ENCODE measurements around the gene WIPF3. TPM values are rescaled to one million over a fixed set of nuclear protein-coding genes. Genes with fewer than 3 reads are reported as not detected.

WIPF3 gene
- total RNA-seq, 2 experiments from 2014 or later: not detected

DNA sequence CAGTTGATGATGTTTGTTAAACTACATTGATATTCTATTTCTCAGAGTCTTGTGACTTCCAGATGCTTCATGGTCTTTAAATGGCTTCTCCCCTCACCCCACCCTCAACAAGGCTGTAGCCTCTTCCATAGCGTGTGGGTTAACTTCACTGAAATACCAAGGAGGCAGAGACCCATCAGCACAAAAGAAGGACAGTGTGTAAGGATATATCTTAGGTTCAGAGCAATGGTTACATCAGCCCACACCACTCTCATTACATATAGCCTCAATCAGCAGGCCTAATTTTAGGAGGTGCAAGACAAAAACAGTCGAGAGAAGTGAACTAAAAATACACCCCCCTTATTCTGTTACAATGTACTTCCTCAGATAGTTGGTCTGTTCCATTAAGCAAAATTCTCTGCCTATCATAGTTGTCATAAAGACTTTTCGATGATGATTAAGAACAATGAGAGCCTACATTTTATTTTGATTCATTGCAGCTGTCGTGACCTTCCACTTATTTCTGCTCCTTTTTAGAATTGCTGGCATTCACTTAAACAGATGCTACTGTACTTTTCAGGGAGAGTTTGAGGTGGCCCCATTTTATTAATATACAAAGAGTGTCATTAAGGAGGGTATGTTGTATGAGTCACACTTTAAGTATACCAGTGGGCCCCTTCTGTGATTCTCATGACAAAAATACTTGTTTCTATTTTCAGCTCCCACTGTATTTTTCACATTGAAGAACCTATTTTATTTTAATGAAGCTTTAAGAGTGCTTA is 52.1 kb downstream of the WIPF3 start:
- POLR2A ChIA-PET: no interaction called here
- intact Hi-C loops (cut with micrococcal nuclease): no loop called here
- no peak overlapping the region for H3K27ac Mint-ChIP-seq
- CTCF ChIA-PET: no interaction called here
- TF ChIP-seq, protein P1, sequence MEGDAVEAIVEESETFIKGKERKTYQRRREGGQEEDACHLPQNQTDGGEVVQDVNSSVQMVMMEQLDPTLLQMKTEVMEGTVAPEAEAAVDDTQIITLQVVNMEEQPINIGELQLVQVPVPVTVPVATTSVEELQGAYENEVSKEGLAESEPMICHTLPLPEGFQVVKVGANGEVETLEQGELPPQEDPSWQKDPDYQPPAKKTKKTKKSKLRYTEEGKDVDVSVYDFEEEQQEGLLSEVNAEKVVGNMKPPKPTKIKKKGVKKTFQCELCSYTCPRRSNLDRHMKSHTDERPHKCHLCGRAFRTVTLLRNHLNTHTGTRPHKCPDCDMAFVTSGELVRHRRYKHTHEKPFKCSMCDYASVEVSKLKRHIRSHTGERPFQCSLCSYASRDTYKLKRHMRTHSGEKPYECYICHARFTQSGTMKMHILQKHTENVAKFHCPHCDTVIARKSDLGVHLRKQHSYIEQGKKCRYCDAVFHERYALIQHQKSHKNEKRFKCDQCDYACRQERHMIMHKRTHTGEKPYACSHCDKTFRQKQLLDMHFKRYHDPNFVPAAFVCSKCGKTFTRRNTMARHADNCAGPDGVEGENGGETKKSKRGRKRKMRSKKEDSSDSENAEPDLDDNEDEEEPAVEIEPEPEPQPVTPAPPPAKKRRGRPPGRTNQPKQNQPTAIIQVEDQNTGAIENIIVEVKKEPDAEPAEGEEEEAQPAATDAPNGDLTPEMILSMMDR (IDR thresholded peaks at IDR 0.05): no peak
- DNase-seq: no peak
- H3K4me3 Mint-ChIP-seq: no peak overlapping the region
- H3K9me3 Mint-ChIP-seq: no peaks in the 10 kb centered on the region
- no peaks in the 10 kb centered on the region for H3K4me1 Mint-ChIP-seq (ENCODE audit: low read depth)
- ATAC-seq: no peak
- H3K27me3 Mint-ChIP-seq: peaks cover 3% of the 10 kb centered on the region
- no peaks in the 10 kb centered on the region for H3K36me3 Mint-ChIP-seq (ENCODE audit: low read depth)

DNA sequence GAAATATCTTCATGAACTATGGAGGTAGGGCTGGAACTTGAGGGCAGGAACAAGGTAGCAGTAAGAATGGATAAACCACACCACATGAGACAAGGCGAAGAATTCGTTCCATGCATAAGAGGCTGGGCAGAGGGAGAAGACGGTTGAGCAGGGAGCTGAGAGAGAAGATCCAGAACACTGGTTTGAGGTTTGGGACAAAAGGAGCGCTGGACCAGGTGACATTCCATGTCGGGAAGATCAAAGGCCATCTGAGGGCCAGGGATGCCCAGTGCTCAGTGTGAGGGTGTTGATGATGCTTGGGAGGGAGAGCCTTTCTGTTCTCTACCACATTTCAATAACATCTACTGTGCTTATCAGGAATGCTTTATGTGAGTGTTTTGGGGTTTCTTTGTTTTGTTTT is 52.8 kb downstream of the WIPF3 start:
- ChIA-PET POLR2A (no interaction called here), CTCF (no interaction called here)
- Mint-ChIP-seq H3K4me1 (ENCODE audit: low read depth) (no peaks in the 10 kb centered on the region), H3K27me3 (peaks cover 3% of the 10 kb centered on the region), H3K36me3 (ENCODE audit: low read depth) (no peaks in the 10 kb centered on the region), H3K27ac (no peak overlapping the region), H3K9me3 (no peaks in the 10 kb centered on the region), H3K4me3 (no peak overlapping the region)
- ATAC-seq (no peak), DNase-seq (no peak)
- TF ChIP-seq, protein P1 (IDR thresholded peaks at IDR 0.05): no peak
- intact Hi-C loops (cut with micrococcal nuclease): no loop called here

DNA sequence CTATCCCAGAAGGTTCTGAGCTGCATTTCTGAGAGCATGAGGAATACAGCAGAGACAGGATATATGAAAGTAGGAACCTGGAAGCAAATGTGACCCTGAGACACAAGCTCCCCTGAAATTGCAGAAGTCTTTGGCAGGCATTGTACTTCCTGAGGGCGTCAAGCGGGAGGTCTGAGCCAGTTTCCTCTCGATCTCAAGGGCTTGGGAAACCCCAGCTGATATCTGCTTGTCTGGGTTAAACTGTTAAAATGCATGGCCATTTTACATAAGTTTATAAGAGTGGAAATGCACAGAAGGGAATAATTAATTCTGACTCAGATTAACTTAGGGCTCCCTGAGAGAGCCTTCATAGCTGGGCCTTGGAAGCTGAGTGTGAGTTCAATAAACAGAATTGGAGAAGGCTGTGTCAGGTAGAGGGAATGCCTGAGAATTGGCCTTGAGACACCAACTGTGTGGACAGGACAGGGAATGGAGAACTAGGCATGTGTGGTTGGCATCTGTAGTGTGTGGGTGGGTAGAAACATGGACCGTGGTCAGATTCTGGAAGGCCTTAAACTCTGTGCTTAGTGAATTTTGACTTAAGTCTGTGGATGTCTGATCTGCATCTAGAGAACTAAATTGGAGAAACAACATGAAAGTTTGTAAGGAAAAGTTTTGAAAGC is 53.3 kb downstream of the WIPF3 start:
- Mint-ChIP-seq H3K27ac (no peak overlapping the region), H3K4me3 (no peak overlapping the region), H3K36me3 (ENCODE audit: low read depth) (no peaks in the 10 kb centered on the region), H3K9me3 (no peaks in the 10 kb centered on the region), H3K27me3 (peaks cover 3% of the 10 kb centered on the region), H3K4me1 (ENCODE audit: low read depth) (no peaks in the 10 kb centered on the region)
- TF ChIP-seq, protein P1 (IDR thresholded peaks at IDR 0.05): no peak
- DNase-seq (no peak), ATAC-seq (no peak)
- ChIA-PET CTCF (no interaction called here), POLR2A (no interaction called here)
- intact Hi-C loops (cut with micrococcal nuclease): no loop called here

DNA sequence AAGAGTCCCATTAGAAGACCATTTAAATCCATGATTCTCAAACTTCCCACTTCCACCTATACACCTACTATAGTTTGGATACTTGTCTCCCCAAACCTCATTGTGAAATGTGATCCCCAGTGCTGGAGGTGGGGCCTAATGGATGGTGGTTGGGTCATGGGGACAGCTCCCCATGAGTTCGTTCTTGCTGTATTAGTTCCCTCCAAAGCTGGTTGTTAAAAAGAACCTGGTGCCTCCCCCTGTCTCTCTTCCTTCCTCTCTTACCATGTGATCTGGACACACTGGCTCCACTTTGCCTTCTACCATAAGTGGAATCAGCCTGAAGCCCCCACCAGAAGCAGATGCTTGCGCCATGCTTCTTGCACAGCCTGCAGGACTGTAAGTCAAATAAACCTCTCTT is 53.9 kb downstream of the WIPF3 start:
- DNase-seq (no peak), ATAC-seq (no peak)
- TF ChIP-seq, protein P1 (IDR thresholded peaks at IDR 0.05): no peak
- Mint-ChIP-seq H3K27me3 (peaks cover 3% of the 10 kb centered on the region), H3K4me3 (no peak overlapping the region), H3K9me3 (no peaks in the 10 kb centered on the region), H3K4me1 (ENCODE audit: low read depth) (no peaks in the 10 kb centered on the region), H3K36me3 (ENCODE audit: low read depth) (no peaks in the 10 kb centered on the region), H3K27ac (no peak overlapping the region)
- intact Hi-C loops (cut with micrococcal nuclease): no loop called here
- ChIA-PET POLR2A (no interaction called here), CTCF (interaction anchor here (0.8 kb wide), 1 partner anchor 61 kb away, joined by 3 read pairs; no protein-coding TSS in a partner anchor)

DNA sequence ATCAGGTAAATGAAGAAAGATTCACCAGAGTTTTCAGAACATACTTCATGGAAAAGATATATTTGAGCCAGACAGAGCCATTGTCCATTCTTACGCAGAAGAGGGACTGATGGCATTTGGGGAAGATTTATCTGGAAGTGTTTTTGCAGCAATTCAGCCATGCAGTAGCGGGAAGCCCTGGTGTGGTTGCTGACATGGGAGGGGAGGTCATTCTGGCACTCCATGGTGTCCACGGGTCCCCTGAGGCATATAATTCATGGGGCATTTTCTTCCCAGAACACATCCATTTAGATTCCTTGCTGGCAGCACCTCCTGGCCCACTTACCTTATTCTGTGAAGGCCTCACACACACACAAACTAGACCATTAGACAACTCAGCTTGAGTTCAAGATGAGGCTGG is 55.6 kb downstream of the WIPF3 start:
- DNase-seq (no peak), ATAC-seq (no peak)
- CTCF ChIA-PET: no interaction called here
- Mint-ChIP-seq H3K4me3 (no peak overlapping the region), H3K9me3 (no peaks in the 10 kb centered on the region), H3K27me3 (peaks cover 3% of the 10 kb centered on the region), H3K36me3 (ENCODE audit: low read depth) (no peaks in the 10 kb centered on the region), H3K27ac (no peak overlapping the region), H3K4me1 (ENCODE audit: low read depth) (peaks cover 4% of the 10 kb centered on the region)
- POLR2A ChIA-PET: no interaction called here
- intact Hi-C loops (cut with micrococcal nuclease): no loop called here
- TF ChIP-seq, protein P1 (IDR thresholded peaks at IDR 0.05): no peak
